Chondrocyte (in vitro differentiated cells): ENCODE results near the gene SENP1. TPM values are rescaled to one million over a fixed set of nuclear protein-coding genes. Genes with fewer than 3 reads are reported as not detected.

Experiments
- DNase-seq: peaks from one replicate; pipeline ENCODE4 v3.0.0; 2021; ENCODE audit warnings: mixed read lengths, low spot score
- H3K27ac Mint-ChIP-seq: one replicate; pipeline ENCODE4 v1.8.0; 2021; ENCODE audit warnings: mild to moderate bottlenecking, moderate library complexity, mixed read lengths; ENCODE audit not compliant: unreplicated experiment
- H3K27me3 Mint-ChIP-seq: 2 replicates; pipeline ENCODE4 v1.8.0; 2021; ENCODE audit warnings: low read depth, mixed read lengths
- H3K36me3 Mint-ChIP-seq: 2 replicates; pipeline ENCODE4 v1.8.0; 2021; ENCODE audit warnings: low read depth, mixed read lengths
- H3K4me1 Mint-ChIP-seq: 2 replicates; pipeline ENCODE4 v1.8.0; 2021; ENCODE audit warnings: low read depth, mild to moderate bottlenecking, mixed read lengths
- H3K4me3 Mint-ChIP-seq: one replicate; pipeline ENCODE4 v1.8.0; 2021; ENCODE audit warnings: mild to moderate bottlenecking, moderate library complexity, mixed read lengths; ENCODE audit not compliant: unreplicated experiment
- H3K9me3 Mint-ChIP-seq: 2 replicates; pipeline ENCODE4 v1.8.0; 2021; ENCODE audit warnings: low read depth, mixed read lengths
- CTCF ChIP-seq: fragments of 200-600 bp; sonication (generic); IDR thresholded peaks from 2 replicates; pipeline ENCODE4 v1.5.0; 2021; ENCODE audit warnings: antibody characterized with exemption, mild to moderate bottlenecking, moderate library complexity
- total RNA-seq: library from RNA; stranded (reverse); gene quantifications from 3 replicates; pipeline ENCODE4 v1.2.1, GENCODE V29; 2021

SENP1 gene
- total RNA-seq, 1 donor from 2014 or later, result 19.7 TPM

GRCh38 chr12:48033451-48033850, 72.4 kb downstream of the SENP1 start:
- no peak for TF ChIP-seq CTCF
- no peaks in the 10 kb centered on the region for H3K27me3 Mint-ChIP-seq

GRCh38 chr12:48032597-48032996, 73.3 kb downstream of the SENP1 start:
- H3K4me3 Mint-ChIP-seq, result no peak overlapping the region
- DNase-seq, result no peak
- no peaks in the 10 kb centered on the region for H3K9me3 Mint-ChIP-seq
- no peak overlapping the region for H3K27ac Mint-ChIP-seq
- H3K36me3 Mint-ChIP-seq, result no peaks in the 10 kb centered on the region
- no peak for TF ChIP-seq CTCF
- no peaks in the 10 kb centered on the region for H3K27me3 Mint-ChIP-seq
- peaks cover 21% of the 10 kb centered on the region for H3K4me1 Mint-ChIP-seq

More at GRCh38 chr12:48033451-48033850, 72.4 kb downstream of the SENP1 start:
- H3K4me3 Mint-ChIP-seq, result no peak overlapping the region
- H3K4me1 Mint-ChIP-seq, result peaks cover 22% of the 10 kb centered on the region
- H3K27ac Mint-ChIP-seq, result no peak overlapping the region
- no peaks in the 10 kb centered on the region for H3K9me3 Mint-ChIP-seq
- no peaks in the 10 kb centered on the region for H3K36me3 Mint-ChIP-seq
- DNase-seq, result no peak

- Mint-ChIP-seq H3K27ac (no peak overlapping the region), H3K9me3 (no peaks in the 10 kb centered on the region), H3K4me3 (no peak overlapping the region), H3K27me3 (peaks cover 4% of the 10 kb centered on the region), H3K4me1 (peaks cover 14% of the 10 kb centered on the region), H3K36me3 (no peaks in the 10 kb centered on the region)
- DNase-seq, result no peak
- no peak for TF ChIP-seq CTCF
Measured at GRCh38 chr12:48031135-48031960, 74.5 kb downstream of the SENP1 start.

GRCh38 chr12:48030173-48030650, 75.7 kb downstream of the SENP1 start:
- no peaks in the 10 kb centered on the region for H3K36me3 Mint-ChIP-seq
- peaks cover 6% of the 10 kb centered on the region for H3K27me3 Mint-ChIP-seq
- H3K27ac Mint-ChIP-seq, result no peak overlapping the region
- no peak for DNase-seq
- TF ChIP-seq CTCF, result no peak
- peaks cover 14% of the 10 kb centered on the region for H3K4me1 Mint-ChIP-seq
- no peaks in the 10 kb centered on the region for H3K9me3 Mint-ChIP-seq
- H3K4me3 Mint-ChIP-seq, result no peak overlapping the region

- H3K9me3 Mint-ChIP-seq, result no peaks in the 10 kb centered on the region
- no peak overlapping the region for H3K4me3 Mint-ChIP-seq
- peaks cover 6% of the 10 kb centered on the region for H3K27me3 Mint-ChIP-seq
Measured at GRCh38 chr12:48029491-48030172, 76.2 kb downstream of the SENP1 start.

More at GRCh38 chr12:48029491-48030172, 76.2 kb downstream of the SENP1 start:
- TF ChIP-seq CTCF, result no peak
- no peaks in the 10 kb centered on the region for H3K36me3 Mint-ChIP-seq
- H3K27ac Mint-ChIP-seq, result no peak overlapping the region
- no peak for DNase-seq
- H3K4me1 Mint-ChIP-seq, result peaks cover 14% of the 10 kb centered on the region
